ENCODE results near the gene TMEM128. TPM values are rescaled to one million over a fixed set of nuclear protein-coding genes. Genes with fewer than 3 reads are reported as not detected.

TMEM128 gene
- total RNA-seq, 1 experiment from 2014 or later: 21.5 TPM

DNA sequence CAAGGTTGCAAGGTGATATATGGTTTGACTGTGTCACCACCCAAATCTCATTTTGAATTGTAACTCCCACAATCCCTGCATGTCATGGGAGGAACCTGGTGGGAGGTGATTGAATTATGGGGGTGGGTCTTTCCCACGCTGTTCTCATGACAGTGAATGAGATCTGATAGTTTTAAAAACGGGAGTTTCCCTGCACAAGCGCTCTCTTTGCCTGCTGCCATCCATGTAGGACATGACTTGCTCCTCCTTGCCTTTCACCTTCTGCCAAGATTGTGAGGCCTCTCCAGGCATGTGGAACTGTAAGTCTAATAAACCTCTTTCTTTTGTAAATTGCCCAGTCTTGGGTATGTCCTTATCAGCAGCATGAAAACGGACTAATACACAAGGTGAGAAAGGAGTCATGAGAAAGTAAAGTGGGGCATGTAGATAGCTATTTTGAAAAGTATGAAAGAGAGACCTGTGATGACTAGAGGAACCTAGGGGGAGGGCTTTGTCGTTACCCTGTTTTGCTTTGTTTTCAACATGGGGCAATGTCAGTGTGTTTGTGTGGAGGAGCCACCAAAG, 48.3 kb upstream of the TMEM128 start:
- Histone ChIP-seq H2BK5ac (ENCODE audit: insufficient read length, low read length) (no peak overlapping the region), H2BK120ac (ENCODE audit: low read depth, low read length, poor library complexity, severe bottlenecking) (no peak overlapping the region), H3K27me3 (ENCODE audit: insufficient read depth, low read length) (no peaks in the 10 kb centered on the region), H3K79me1 (ENCODE audit: insufficient read depth, low read depth, low read length, poor library complexity, severe bottlenecking) (no peaks in the 10 kb centered on the region), H3K18ac (ENCODE audit: insufficient read length, low read depth, low read length) (no peak overlapping the region), H2AFZ (ENCODE audit: low read length) (no peak overlapping the region), H3K27ac (ENCODE audit: insufficient read length, low read depth, low read length) (no peak overlapping the region), H2BK12ac (ENCODE audit: insufficient read length, low read depth, low read length) (no peak overlapping the region), H3K56ac (ENCODE audit: insufficient read length, low read depth, low read length) (no peak overlapping the region), H4K91ac (ENCODE audit: insufficient read length, low read depth, low read length) (no peak overlapping the region), H3K79me2 (ENCODE audit: insufficient read depth, low read length) (peaks cover 3% of the 10 kb centered on the region), H3K4ac (ENCODE audit: low read depth, low read length) (no peak overlapping the region), H3K4me1 (ENCODE audit: insufficient read depth, low read length) (no peaks in the 10 kb centered on the region), H3K23me2 (ENCODE audit: insufficient read length, low read depth, low read length, poor library complexity, severe bottlenecking) (no peaks in the 10 kb centered on the region), H3K9ac (ENCODE audit: extremely low read depth, insufficient read length, low read length) (no peak overlapping the region), H4K20me1 (ENCODE audit: control insufficient read depth, insufficient read depth, insufficient read length) (no peaks in the 10 kb centered on the region), H2BK15ac (ENCODE audit: low read depth, low read length) (no peak overlapping the region), H2AK5ac (ENCODE audit: insufficient read length, low read length) (no peak overlapping the region), H3K23ac (ENCODE audit: insufficient read length, low read depth, low read length) (no peak overlapping the region), H2BK20ac (ENCODE audit: low read depth, low read length, poor library complexity, severe bottlenecking) (no peak overlapping the region), H3K14ac (ENCODE audit: insufficient read depth, low read length) (no peak overlapping the region), H4K8ac (replicated peaks; ENCODE audit: insufficient read length, low read depth, low read length) (no peak overlapping the region), H4K5ac (ENCODE audit: insufficient read length, low read depth, low read length) (no peak overlapping the region), H3K4me2 (ENCODE audit: insufficient read depth, insufficient read length, low read length) (no peak overlapping the region), H3T11ph (ENCODE audit: low read length) (no peak overlapping the region), H3K9me3 (ENCODE audit: control insufficient read depth, low read depth, low read length) (no peaks in the 10 kb centered on the region)
- H3K4me1 Mint-ChIP-seq: peaks cover 4% of the 10 kb centered on the region in 2 experiments
- H3K36me3 Mint-ChIP-seq (ENCODE audit: insufficient read depth in 1 of 3, low read depth in 3 of 3): peaks cover 3 to 12% (median 10%) of the 10 kb centered on the region in 3 experiments; a peak in 5 of 7 replicates
- WGBS (ENCODE audit: extremely low coverage, insufficient read length, low lambda C conversion rate): no CpG with 5 or more reads among the region's 5 CpGs
- H3K9me3 Mint-ChIP-seq: peaks cover 0 to 6% of the 10 kb centered on the region in 2 experiments; a peak in 3 of 5 replicates
- no peak overlapping the region for H3K4me3 Mint-ChIP-seq
- TF ChIP-seq, protein P1, sequence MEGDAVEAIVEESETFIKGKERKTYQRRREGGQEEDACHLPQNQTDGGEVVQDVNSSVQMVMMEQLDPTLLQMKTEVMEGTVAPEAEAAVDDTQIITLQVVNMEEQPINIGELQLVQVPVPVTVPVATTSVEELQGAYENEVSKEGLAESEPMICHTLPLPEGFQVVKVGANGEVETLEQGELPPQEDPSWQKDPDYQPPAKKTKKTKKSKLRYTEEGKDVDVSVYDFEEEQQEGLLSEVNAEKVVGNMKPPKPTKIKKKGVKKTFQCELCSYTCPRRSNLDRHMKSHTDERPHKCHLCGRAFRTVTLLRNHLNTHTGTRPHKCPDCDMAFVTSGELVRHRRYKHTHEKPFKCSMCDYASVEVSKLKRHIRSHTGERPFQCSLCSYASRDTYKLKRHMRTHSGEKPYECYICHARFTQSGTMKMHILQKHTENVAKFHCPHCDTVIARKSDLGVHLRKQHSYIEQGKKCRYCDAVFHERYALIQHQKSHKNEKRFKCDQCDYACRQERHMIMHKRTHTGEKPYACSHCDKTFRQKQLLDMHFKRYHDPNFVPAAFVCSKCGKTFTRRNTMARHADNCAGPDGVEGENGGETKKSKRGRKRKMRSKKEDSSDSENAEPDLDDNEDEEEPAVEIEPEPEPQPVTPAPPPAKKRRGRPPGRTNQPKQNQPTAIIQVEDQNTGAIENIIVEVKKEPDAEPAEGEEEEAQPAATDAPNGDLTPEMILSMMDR (conservative IDR thresholded peaks at IDR 0.05): no peak
- H3K27me3 Mint-ChIP-seq (ENCODE audit: low read depth): no peaks in the 10 kb centered on the region; the same call in 1 of the 2 replicates
- H3K27ac Mint-ChIP-seq: peak overlapping the region in 1 of 3 experiments; percentile 24; a peak in 1 of 7 replicates
- DNase-seq: no peak
